ENCODE results near the gene CCNB1.

CCNB1 gene

GRCh38 chr5:69167493-69167855 is 524 bp downstream of the CCNB1 start (continued):
- TF ChIP-seq ZNF639 (tag by site-specific recombination; IDR thresholded peaks at IDR 0.05) (no peak), REPIN1 (tag by site-specific recombination; IDR thresholded peaks at IDR 0.05; ENCODE audit: low read depth) (no peak), ZBTB8A (tag by site-specific recombination; IDR thresholded peaks at IDR 0.05) (no peak), ZNF416 (tag by site-specific recombination; IDR thresholded peaks at IDR 0.05) (no peak), PRDM4 (tag by site-specific recombination; IDR thresholded peaks at IDR 0.05) (no peak), KLF7 (tag by site-specific recombination; IDR thresholded peaks at IDR 0.05; ENCODE audit: borderline replicate concordance) (no peak), ZNF777 (tag by site-specific recombination; IDR thresholded peaks at IDR 0.05; ENCODE audit: borderline replicate concordance) (no peak), ZNF621 (tag by site-specific recombination; IDR thresholded peaks at IDR 0.05) (no peak), KLF17 (tag by site-specific recombination; IDR thresholded peaks at IDR 0.05) (no peak), ZNF623 (tag by site-specific recombination; IDR thresholded peaks at IDR 0.05) (no peak), ZNF610 (tag by site-specific recombination; IDR thresholded peaks at IDR 0.05; ENCODE audit: borderline replicate concordance) (no peak), ZEB2 (tag by site-specific recombination; IDR thresholded peaks at IDR 0.05) (no peak), GLI4 (tag by site-specific recombination; IDR thresholded peaks at IDR 0.05) (no peak), ZNF23 (tag by site-specific recombination; IDR thresholded peaks at IDR 0.05; ENCODE audit: borderline replicate concordance) (no peak), ZNF792 (tag by site-specific recombination; IDR thresholded peaks at IDR 0.05) (no peak), MZF1 (tag by site-specific recombination; IDR thresholded peaks at IDR 0.05; ENCODE audit: borderline replicate concordance) (no peak), ZNF2 (tag by site-specific recombination; IDR thresholded peaks at IDR 0.05) (no peak), ZNF214 (tag by site-specific recombination; IDR thresholded peaks at IDR 0.05; ENCODE audit: borderline replicate concordance) (no peak), ZNF48 (tag by site-specific recombination; IDR thresholded peaks at IDR 0.05) (no peak), GLIS2 (tag by site-specific recombination; IDR thresholded peaks at IDR 0.05) (no peak), ZNF18 (tag by site-specific recombination; IDR thresholded peaks at IDR 0.05) (no peak), ZNF324 (tag by site-specific recombination; IDR thresholded peaks at IDR 0.05) (no peak), WT1 (tag by site-specific recombination; IDR thresholded peaks at IDR 0.05) (peak; percentile 8; the same call in 1 of the 2 replicates), KLF16 (tag by site-specific recombination; IDR thresholded peaks at IDR 0.05) (no peak), ZFP41 (tag by site-specific recombination; IDR thresholded peaks at IDR 0.05; ENCODE audit: borderline replicate concordance) (no peak), ZNF488 (tag by site-specific recombination; IDR thresholded peaks at IDR 0.05) (no peak), ZNF426 (tag by site-specific recombination; IDR thresholded peaks at IDR 0.05) (no peak), ZNF391 (tag by site-specific recombination; IDR thresholded peaks at IDR 0.05; ENCODE audit: borderline replicate concordance, low read depth) (0 out of 2 replicates have a peak, but pooled peaks have one; percentile 1), ZNF366 (tag by site-specific recombination; conservative IDR thresholded peaks at IDR 0.05) (no peak)

Data from HEK293 (cell line).